GM12892 (cell line): Measurements from ENCODE around the gene PROSER3.

Experiments
- POLR2A ChIP-seq: IDR thresholded peaks from 2 replicates; pipeline ENCODE4 v1.6.1; 2011; ENCODE audit warnings: low read depth, low read length, control low read depth
- POLR2AphosphoS5 ChIP-seq: IDR thresholded peaks from 2 replicates; pipeline ENCODE4 v1.6.1; 2011; ENCODE audit warnings: low read depth, low read length, control low read depth
- TAF1 ChIP-seq: IDR thresholded peaks from 2 replicates; pipeline ENCODE4 v1.6.1; 2011; ENCODE audit warnings: low read depth, mild to moderate bottlenecking, control low read depth, low read length, borderline replicate concordance

- TF ChIP-seq POLR2AphosphoS5 (no peak), POLR2A (no peak), TAF1 (no peak)
These were observed 34.3 kb downstream of the PROSER3 start for GRCh38 chr19:35792312-35792711.
